Testis (tissue), 2 donors: ENCODE measurements around the gene ATP2B3.

ENCODE experiments used
- POLR2A ChIP-seq: fragments of 450-650 bp; IDR thresholded peaks from one replicate; pipeline ENCODE4 v1.6.1; 2017; ENCODE audit warnings: antibody characterized with exemption, mild to moderate bottlenecking, moderate library complexity
- TF ChIP-seq, protein P1 (sequence below), 3 experiments: fragments of 450-650 bp in 2 of 3; fragments of 200-600 bp in 1 of 3; sonication (generic) in 1 of 3; IDR thresholded peaks; one replicate each; pipeline ENCODE4 v1.5.1; 2016 to 2019; ENCODE audit warnings: antibody characterized with exemption in 3 of 3, mild to moderate bottlenecking in 2 of 3, moderate library complexity in 1 of 3

DNA sequence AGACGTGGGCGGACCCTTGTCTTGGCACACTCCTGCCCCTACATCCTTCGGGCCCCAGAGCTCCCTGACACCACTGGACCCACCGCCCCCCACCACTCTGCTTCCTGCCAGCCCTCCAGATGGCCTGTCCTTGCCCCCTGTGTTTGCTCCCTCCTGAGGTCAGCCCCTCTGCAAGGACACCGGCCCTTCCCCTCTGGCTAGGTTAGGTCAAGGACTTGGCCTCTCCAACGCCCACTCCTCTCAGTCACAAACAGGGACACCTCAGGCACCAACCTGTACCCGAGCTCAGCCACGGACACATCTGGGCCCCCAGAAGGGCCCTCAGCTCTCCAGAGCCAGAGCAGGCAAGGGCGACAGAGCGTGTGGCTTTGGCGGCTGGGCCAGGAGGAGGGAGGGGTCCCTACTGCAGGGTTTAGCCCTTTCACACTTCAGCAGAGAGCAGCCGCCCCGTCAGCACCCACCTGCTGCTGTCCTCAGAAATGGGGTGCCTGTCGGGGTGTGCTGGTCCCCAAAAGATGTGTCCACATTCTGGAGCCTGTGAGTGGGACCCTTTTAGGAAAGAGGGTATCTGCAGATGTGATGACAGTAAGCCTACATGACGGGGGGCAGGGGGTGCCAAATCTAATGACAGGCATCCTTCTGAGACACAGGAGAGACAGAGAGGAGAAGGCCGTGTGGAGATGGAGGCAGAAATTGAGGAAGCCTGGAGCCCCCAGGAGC lies 106.0 kb downstream of the ATP2B3 start:
- no peak for TF ChIP-seq POLR2A
- TF ChIP-seq, protein P1, sequence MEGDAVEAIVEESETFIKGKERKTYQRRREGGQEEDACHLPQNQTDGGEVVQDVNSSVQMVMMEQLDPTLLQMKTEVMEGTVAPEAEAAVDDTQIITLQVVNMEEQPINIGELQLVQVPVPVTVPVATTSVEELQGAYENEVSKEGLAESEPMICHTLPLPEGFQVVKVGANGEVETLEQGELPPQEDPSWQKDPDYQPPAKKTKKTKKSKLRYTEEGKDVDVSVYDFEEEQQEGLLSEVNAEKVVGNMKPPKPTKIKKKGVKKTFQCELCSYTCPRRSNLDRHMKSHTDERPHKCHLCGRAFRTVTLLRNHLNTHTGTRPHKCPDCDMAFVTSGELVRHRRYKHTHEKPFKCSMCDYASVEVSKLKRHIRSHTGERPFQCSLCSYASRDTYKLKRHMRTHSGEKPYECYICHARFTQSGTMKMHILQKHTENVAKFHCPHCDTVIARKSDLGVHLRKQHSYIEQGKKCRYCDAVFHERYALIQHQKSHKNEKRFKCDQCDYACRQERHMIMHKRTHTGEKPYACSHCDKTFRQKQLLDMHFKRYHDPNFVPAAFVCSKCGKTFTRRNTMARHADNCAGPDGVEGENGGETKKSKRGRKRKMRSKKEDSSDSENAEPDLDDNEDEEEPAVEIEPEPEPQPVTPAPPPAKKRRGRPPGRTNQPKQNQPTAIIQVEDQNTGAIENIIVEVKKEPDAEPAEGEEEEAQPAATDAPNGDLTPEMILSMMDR (IDR thresholded peaks at IDR 0.05) = no peak
